ENCODE data around the gene ZNF92. TPM values are rescaled to one million over a fixed set of nuclear protein-coding genes. Genes with fewer than 3 reads are reported as not detected.
"Not testable (repeated sequence)": the region's sequence is repeated elsewhere in the genome, so short reads cannot be mapped to it uniquely, and the experiment has no call there.

ZNF92 gene
- total and polyA plus RNA-seq, 2 of the 13 experiments (the other 11 are each of a cell fraction or from before 2014, with no cell fraction given): 4.0 to 13.2 TPM

DNA sequence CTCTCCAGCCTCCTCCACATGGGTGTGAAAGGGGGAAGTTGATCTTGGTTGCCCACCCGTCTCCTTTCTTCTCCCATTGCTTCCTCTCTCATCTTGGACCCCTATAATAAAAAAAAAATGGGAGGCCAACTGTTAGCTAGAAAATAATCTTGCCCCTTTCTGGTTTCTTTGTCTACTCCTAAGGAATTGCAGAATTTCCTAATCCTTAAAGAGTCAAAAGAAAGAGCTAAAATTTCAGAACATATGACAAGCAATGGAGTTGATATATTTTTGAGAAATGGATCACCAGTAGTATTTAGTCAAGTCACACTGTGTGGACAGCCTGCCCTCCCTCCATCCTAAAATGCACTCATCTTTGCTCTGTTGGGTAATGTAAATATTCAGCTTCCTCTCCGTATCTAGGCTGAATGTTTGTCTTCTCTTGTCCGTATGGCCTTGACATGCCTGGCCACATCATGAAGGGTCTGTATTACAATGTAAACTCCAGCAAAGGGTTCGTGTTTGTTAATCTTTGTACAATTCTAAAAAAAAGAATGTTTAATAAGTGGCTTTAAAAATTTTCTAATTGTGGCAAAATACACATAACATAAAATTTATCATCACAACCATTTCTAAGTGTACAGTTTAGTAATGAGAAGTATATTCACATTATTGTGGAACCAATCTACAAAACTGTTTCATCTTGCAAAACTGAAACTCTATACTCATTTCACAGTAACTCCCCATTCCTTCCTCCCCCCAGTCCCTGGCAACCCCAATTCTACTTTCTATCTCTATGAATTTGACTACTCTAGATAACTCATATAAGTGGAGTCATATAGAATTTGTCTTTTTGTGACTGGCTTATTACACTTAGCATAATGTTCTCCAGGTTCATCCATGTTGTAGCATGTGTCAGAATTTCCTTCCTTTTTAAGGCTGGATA, 71.5 kb downstream of the ZNF92 start (continued):
- TF ChIP-seq, protein P1, sequence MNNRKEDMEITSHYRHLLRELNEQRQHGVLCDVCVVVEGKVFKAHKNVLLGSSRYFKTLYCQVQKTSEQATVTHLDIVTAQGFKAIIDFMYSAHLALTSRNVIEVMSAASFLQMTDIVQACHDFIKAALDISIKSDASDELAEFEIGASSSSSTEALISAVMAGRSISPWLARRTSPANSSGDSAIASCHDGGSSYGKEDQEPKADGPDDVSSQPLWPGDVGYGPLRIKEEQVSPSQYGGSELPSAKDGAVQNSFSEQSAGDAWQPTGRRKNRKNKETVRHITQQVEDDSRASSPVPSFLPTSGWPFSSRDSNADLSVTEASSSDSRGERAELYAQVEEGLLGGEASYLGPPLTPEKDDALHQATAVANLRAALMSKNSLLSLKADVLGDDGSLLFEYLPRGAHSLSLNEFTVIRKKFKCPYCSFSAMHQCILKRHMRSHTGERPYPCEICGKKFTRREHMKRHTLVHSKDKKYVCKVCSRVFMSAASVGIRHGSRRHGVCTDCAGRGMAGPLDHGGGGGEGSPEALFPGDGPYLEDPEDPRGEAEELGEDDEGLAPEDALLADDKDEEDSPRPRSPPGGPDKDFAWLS (CRISPR knock-in tag; IDR thresholded peaks at IDR 0.05; ENCODE audit: borderline replicate concordance): no peak
- TF ChIP-seq DMAP1 (CRISPR knock-in tag; IDR thresholded peaks at IDR 0.05): 0 out of 2 replicates have a peak, but pooled peaks have one; percentile 19

- peaks cover 79% of the 10 kb centered on the region for H3K4me1 ChIP-seq (ENCODE audit: insufficient read depth, low read length)
- in situ Hi-C loops (cut with HindIII; ENCODE audit: extremely low pct_ligation_motif_present, low pct_unique_long_range_greater_than_20kb); H3K4me3 ChIP-seq (replicated peaks in 1 of 3; ENCODE audit: insufficient read depth in 1 of 3, low read depth in 2 of 3, low read length in 3 of 3); intact Hi-C loops (cut with micrococcal nuclease; ENCODE audit: unreplicated experiment); H2AFZ ChIP-seq (ENCODE audit: low read length); CTCF ChIA-PET (ENCODE audit: low intra/inter-chr PET ratio, low total read pairs); H3K79me2 ChIP-seq (ENCODE audit: insufficient read depth, low read length); H3K4me2 ChIP-seq (ENCODE audit: low read depth, low read length); H3K36me3 ChIP-seq (replicated peaks in 1 of 2; ENCODE audit: control insufficient read depth in 1 of 2, insufficient read depth in 2 of 2, low read length in 2 of 2); H3K27ac ChIP-seq (ENCODE audit: extremely low read length, insufficient read depth, low read length); POLR2A ChIA-PET; H3K9ac ChIP-seq (ENCODE audit: insufficient read depth, low read depth, low read length); ATAC-seq; H4K20me1 ChIP-seq (ENCODE audit: insufficient read depth, low read length); H3K27me3 ChIP-seq (ENCODE audit: control insufficient read depth in 1 of 2, insufficient read depth in 2 of 2, low read length in 2 of 2); FAIRE-seq; BruUV-seq (replicated peaks): not testable (repeated sequence)
- peak; percentile 23 for DNase-seq (ENCODE audit: low spot score)
- whole genome bisulfite sequencing (ENCODE audit: low lambda C conversion rate): 98% methylated on average over 8 of the region's 8 CpGs
- H3K9me3 ChIP-seq (ENCODE audit: low read length): peaks cover 11% of the 10 kb centered on the region
- TF ChIP-seq, protein P2, sequence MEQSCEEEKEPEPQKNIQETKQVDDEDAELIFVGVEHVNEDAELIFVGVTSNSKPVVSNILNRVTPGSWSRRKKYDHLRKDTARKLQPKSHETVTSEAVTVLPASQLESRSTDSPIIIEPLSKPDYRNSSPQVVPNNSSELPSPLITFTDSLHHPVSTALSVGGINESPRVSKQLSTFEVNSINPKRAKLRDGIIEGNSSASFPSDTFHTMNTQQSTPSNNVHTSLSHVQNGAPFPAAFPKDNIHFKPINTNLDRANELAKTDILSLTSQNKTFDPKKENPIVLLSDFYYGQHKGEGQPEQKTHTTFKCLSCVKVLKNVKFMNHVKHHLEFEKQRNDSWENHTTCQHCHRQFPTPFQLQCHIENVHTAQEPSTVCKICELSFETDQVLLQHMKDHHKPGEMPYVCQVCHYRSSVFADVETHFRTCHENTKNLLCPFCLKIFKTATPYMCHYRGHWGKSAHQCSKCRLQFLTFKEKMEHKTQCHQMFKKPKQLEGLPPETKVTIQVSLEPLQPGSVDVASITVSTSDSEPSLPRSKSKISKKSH (CRISPR knock-in tag; IDR thresholded peaks at IDR 0.05; ENCODE audit: borderline replicate concordance): peak; percentile 100
- peak; percentile 24; the same call in 1 of the 2 replicates for TF ChIP-seq SMC3 (IDR thresholded peaks at IDR 0.05; ENCODE audit: low read length)
- TF ChIP-seq ZNF580 (CRISPR knock-in tag; IDR thresholded peaks at IDR 0.05; ENCODE audit: borderline replicate concordance, low read depth): 0 out of 2 replicates have a peak, but pooled peaks have one; percentile 28
- TF ChIP-seq, protein P3, sequence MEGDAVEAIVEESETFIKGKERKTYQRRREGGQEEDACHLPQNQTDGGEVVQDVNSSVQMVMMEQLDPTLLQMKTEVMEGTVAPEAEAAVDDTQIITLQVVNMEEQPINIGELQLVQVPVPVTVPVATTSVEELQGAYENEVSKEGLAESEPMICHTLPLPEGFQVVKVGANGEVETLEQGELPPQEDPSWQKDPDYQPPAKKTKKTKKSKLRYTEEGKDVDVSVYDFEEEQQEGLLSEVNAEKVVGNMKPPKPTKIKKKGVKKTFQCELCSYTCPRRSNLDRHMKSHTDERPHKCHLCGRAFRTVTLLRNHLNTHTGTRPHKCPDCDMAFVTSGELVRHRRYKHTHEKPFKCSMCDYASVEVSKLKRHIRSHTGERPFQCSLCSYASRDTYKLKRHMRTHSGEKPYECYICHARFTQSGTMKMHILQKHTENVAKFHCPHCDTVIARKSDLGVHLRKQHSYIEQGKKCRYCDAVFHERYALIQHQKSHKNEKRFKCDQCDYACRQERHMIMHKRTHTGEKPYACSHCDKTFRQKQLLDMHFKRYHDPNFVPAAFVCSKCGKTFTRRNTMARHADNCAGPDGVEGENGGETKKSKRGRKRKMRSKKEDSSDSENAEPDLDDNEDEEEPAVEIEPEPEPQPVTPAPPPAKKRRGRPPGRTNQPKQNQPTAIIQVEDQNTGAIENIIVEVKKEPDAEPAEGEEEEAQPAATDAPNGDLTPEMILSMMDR (CRISPR knock-in tag; IDR thresholded peaks at IDR 0.05): peak; percentile 44
- TF ChIP-seq KAT7 (CRISPR knock-in tag; IDR thresholded peaks at IDR 0.05; ENCODE audit: borderline replicate concordance): 0 out of 2 replicates have a peak, but pooled peaks have one; percentile 33
- TF ChIP-seq ZMYM2 (CRISPR knock-in tag; IDR thresholded peaks at IDR 0.05): peak; percentile 21; the same call in 1 of the 2 replicates
- peak; percentile 68 for TF ChIP-seq STAG1 (CRISPR knock-in tag; IDR thresholded peaks at IDR 0.05)
- 0 out of 2 replicates have a peak, but pooled peaks have one; percentile 22 for TF ChIP-seq RAD21 (CRISPR knock-in tag; IDR thresholded peaks at IDR 0.05)
- peak; percentile 72 for TF ChIP-seq CBX5 (CRISPR knock-in tag; IDR thresholded peaks at IDR 0.05; ENCODE audit: borderline replicate concordance)
- TF ChIP-seq POGZ (CRISPR knock-in tag; IDR thresholded peaks at IDR 0.05): peak; percentile 49; the same call in 1 of the 2 replicates
Measured at GRCh38 chr7:65447041-65447440, 73.4 kb downstream of the ZNF92 start.
